Mesenchymal stem cell (in vitro differentiated cells and primary cell): ENCODE data around the gene BCKDHA.
A peak's percentile ranks its signal among the peaks of the same experiment; 100 is the strongest.

Experiments used
- DNase-seq: peaks from one replicate; pipeline ENCODE4 v3.0.0-alpha.2; 2013
- H2AFZ ChIP-seq: one replicate; pipeline ENCODE4 v1.6.1; 2013; ENCODE audit warnings: low read depth, mild to moderate bottlenecking, control low read depth, inconsistent platforms, low read length, moderate library complexity
- H2AK5ac ChIP-seq: 2 replicates; pipeline ENCODE4 v1.6.1; 2013; ENCODE audit warnings: low read length, moderate library complexity, mild to moderate bottlenecking, inconsistent platforms; ENCODE audit not compliant: severe bottlenecking
- H2BK120ac ChIP-seq: one replicate; pipeline ENCODE4 v1.6.1; 2013; ENCODE audit warnings: low read depth, mild to moderate bottlenecking, inconsistent platforms, low read length, moderate library complexity
- H2BK12ac ChIP-seq, 2 experiments: one replicate each; pipeline ENCODE4 v1.6.1; 2013; ENCODE audit warnings: inconsistent platforms in 2 of 2, low read length in 2 of 2, mild to moderate bottlenecking in 2 of 2, moderate library complexity in 2 of 2, control low read depth in 1 of 2
- H2BK15ac ChIP-seq: one replicate; pipeline ENCODE4 v1.6.1; 2013; ENCODE audit warnings: mild to moderate bottlenecking, low read depth, inconsistent platforms; ENCODE audit not compliant: poor library complexity, severe bottlenecking
- H2BK5ac ChIP-seq: 2 replicates; pipeline ENCODE4 v1.6.1; 2013; ENCODE audit warnings: low read depth, mild to moderate bottlenecking, low read length, control low read depth, inconsistent platforms; ENCODE audit not compliant: poor library complexity, severe bottlenecking
- H3K14ac ChIP-seq, 2 experiments: one replicate each; pipeline ENCODE4 v1.6.1; 2013; ENCODE audit warnings: inconsistent platforms in 2 of 2, low read length in 2 of 2, control low read depth in 1 of 2, mild to moderate bottlenecking in 1 of 2, moderate library complexity in 1 of 2
- H3K18ac ChIP-seq, 2 experiments: one replicate each; pipeline ENCODE4 v1.6.1; 2013; ENCODE audit warnings: inconsistent platforms in 2 of 2, low read length in 2 of 2, control low read depth in 1 of 2, low read depth in 1 of 2, mild to moderate bottlenecking in 1 of 2
- H3K23ac ChIP-seq, 2 experiments: one replicate each; pipeline ENCODE4 v1.6.1; 2013; ENCODE audit warnings: inconsistent platforms in 2 of 2, low read length in 2 of 2, mild to moderate bottlenecking in 2 of 2, moderate library complexity in 2 of 2, control low read depth in 1 of 2
- H3K27ac ChIP-seq: 2 replicates; pipeline ENCODE4 v1.5.1; 2013; ENCODE audit warnings: mild to moderate bottlenecking, moderate library complexity, low read length, control low read depth, inconsistent platforms; ENCODE audit not compliant: poor library complexity, severe bottlenecking
- H3K27me3 ChIP-seq, 2 experiments: 2 replicates each; pipeline versions ENCODE4 v1.6.1 to v1.7.0; 2013; ENCODE audit warnings: low read length in 2 of 2, mild to moderate bottlenecking in 2 of 2, moderate library complexity in 2 of 2, control low read depth in 1 of 2, inconsistent platforms in 1 of 2; ENCODE audit not compliant: control insufficient read depth in 1 of 2, insufficient read depth in 1 of 2
- H3K36me3 ChIP-seq, 2 experiments: 2 replicates each; pipeline versions ENCODE4 v1.6.1 to v1.7.0; 2013; ENCODE audit warnings: low read length in 2 of 2, control low read depth in 1 of 2, inconsistent platforms in 1 of 2, low read depth in 1 of 2, mild to moderate bottlenecking in 1 of 2; ENCODE audit not compliant: insufficient read depth in 2 of 2, control insufficient read depth in 1 of 2
- H3K4ac ChIP-seq, 2 experiments: one replicate each; pipeline ENCODE4 v1.6.1; 2013; ENCODE audit warnings: inconsistent platforms in 2 of 2, low read length in 2 of 2, mild to moderate bottlenecking in 2 of 2, moderate library complexity in 2 of 2, control low read depth in 1 of 2, low read depth in 1 of 2
- H3K4me1 ChIP-seq: 2 replicates; pipeline ENCODE4 v1.6.1; 2013; ENCODE audit warnings: low read depth, low read length, control low read depth; ENCODE audit not compliant: control insufficient read depth, insufficient read depth
- H3K4me2 ChIP-seq: 2 replicates; pipeline ENCODE4 v1.6.1; 2013; ENCODE audit warnings: low read length, mild to moderate bottlenecking, inconsistent platforms; ENCODE audit not compliant: poor library complexity, severe bottlenecking
- H3K4me3 ChIP-seq, 2 experiments: 2 replicates each; pipeline versions ENCODE4 v1.5.1 to v1.7.0; 2013; ENCODE audit warnings: low read length in 2 of 2, mild to moderate bottlenecking in 2 of 2, control low read depth in 1 of 2, low read depth in 1 of 2; ENCODE audit not compliant: insufficient read depth in 1 of 2
- H3K79me1 ChIP-seq: replicated peaks from 2 replicates; pipeline ENCODE4 v1.6.1; 2013; ENCODE audit warnings: mild to moderate bottlenecking, control low read depth, low read length, inconsistent platforms; ENCODE audit not compliant: poor library complexity, severe bottlenecking
- H3K9ac ChIP-seq: 2 replicates; pipeline ENCODE4 v1.7.0; 2013; ENCODE audit warnings: mild to moderate bottlenecking, low read length, moderate library complexity
- H3K9me3 ChIP-seq: 2 replicates; pipeline ENCODE4 v1.7.0; 2013; ENCODE audit warnings: mild to moderate bottlenecking, low read length; ENCODE audit not compliant: control insufficient read depth
- H4K8ac ChIP-seq: one replicate; pipeline ENCODE4 v1.6.1; 2013; ENCODE audit warnings: inconsistent platforms, mild to moderate bottlenecking, low read length, moderate library complexity
- H4K91ac ChIP-seq: one replicate; pipeline ENCODE4 v1.6.1; 2013; ENCODE audit warnings: mild to moderate bottlenecking, low read length, inconsistent platforms
- WGBS: methylation state at CpG from one replicate; pipeline ENCODE4 v1.1.7; 2013; ENCODE audit warnings: mixed read lengths; 5-methylcytosine and 5-hydroxymethylcytosine counted together

The BCKDHA gene

DNA sequence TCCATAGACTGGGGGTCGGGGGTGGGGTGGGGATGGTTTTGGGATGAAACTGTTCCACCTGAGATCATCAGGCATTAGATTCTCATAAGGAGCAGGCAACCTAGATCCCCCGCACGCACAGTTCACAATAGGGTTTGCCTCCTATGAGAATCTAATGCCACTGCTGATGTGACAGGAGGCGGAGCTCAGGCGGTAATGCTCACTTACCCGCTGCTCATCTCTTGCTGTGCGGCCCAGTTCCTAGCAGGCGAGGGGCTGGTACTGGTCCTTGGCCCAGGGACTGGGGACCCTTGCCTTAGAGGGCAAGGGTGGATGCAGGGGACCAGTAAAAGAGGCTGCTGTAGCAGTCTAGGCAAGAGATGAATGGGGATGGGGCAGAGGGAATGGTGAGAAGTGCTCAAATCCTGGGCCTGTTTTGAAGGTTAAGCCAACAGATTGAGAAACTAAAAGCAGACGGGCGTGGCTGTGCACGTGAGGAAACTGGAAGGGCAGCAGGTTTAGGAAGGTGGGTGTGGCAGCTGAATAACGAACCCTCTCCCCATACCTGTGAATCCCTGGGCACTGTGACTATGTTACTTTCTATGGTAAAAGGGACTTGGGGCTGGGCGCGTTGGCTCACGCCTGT is 43.8 kb downstream of the BCKDHA start:
- DNase-seq = no peak
- Histone ChIP-seq H3K4me1 (peaks cover 6% of the 10 kb centered on the region), H3K4me3 (no peak overlapping the region), H3K18ac (no peak overlapping the region), H3K4ac (no peak overlapping the region), H3K9me3 (no peaks in the 10 kb centered on the region), H3K27me3 (peaks cover 21 to 38% of the 10 kb centered on the region in 2 experiments), H4K8ac (no peak overlapping the region), H3K36me3 (peaks cover 10 to 13% of the 10 kb centered on the region in 2 experiments), H3K9ac (no peak overlapping the region), H3K14ac (no peak overlapping the region), H3K27ac (no peak overlapping the region), H2BK5ac (no peak overlapping the region), H2AK5ac (no peak overlapping the region), H2BK120ac (no peak overlapping the region), H3K79me1 (peaks cover 19% of the 10 kb centered on the region), H2AFZ (no peak overlapping the region), H3K4me2 (no peak overlapping the region), H2BK12ac (no peak overlapping the region), H3K23ac (no peak overlapping the region), H2BK15ac (peak overlapping the region; percentile 23), H4K91ac (no peak overlapping the region)
- WGBS = 88% methylated on average over 15 of the region's 15 CpGs

DNA sequence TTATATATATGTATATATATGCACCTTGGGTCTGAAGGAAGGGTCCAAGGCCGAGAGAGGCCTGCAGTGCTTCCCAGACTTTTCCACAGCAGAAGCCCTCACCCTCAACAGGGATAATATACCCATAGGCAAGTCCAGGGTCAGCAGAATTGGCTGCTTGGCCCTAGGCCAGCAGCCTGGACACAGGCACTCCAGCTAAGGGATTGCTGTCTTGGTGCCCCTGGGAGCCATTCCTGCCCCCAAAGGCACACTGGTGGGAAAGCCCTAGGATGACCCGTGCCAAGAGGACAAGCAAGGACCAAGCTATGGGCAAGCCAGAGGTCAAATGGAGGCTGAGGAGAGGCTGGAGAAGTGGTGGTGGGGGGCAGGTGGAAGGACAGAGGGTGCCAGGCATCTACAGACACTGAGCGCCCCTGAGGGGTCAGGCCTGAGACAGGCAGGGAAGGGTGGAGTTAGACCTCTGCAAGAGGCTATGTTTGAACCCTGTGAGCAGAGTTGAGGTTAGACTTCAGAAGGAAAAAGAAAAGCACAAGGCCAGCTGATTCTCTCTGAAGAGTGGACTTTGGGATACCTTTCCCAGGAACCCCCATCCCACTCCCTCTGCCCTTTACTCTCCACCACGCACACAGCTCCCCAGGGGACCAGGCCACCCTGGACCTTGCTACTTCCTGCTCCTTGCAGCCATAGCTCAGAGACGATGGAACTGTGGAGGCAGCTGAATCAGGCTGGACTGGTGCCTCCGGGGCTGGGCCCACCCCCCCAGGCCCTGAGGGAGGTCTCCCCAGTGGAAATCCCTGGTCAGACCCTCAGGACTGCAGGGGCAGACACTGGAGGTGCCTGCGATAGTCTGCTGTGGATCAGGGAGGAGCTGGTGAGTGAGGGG is 45.1 kb downstream of the BCKDHA start, which contains the start of gene ERICH4:
Gene ERICH4, plus strand, starts transcription at position 684 of the 883 bp plus-strand sequence. Its CDS starts 14 bp downstream, at position 698.
- no peak within 1 kb of the TSS for H2AFZ ChIP-seq
- WGBS = 73% methylated on average over 7 of the region's 7 CpGs
- no peak within 1 kb of the TSS for H2BK120ac ChIP-seq
- H3K4ac ChIP-seq = no peak within 1 kb of the TSS
- no peak within 1 kb of the TSS for H3K4me2 ChIP-seq
- no peak within 1 kb of the TSS for H3K4me3 ChIP-seq
- peaks cover 5 to 6% of the 10 kb centered on the region in 2 experiments for H3K36me3 ChIP-seq
- peak within 1 kb of the TSS in 1 of 2 experiments; percentile 31 for H3K23ac ChIP-seq
- peaks cover 11% of the 10 kb centered on the region for H3K79me1 ChIP-seq
- peak within 1 kb of the TSS; percentile 23 for H2BK15ac ChIP-seq
- H3K4me1 ChIP-seq = peaks cover 6% of the 10 kb centered on the region
- H4K8ac ChIP-seq = peak within 1 kb of the TSS; percentile 54
- H3K14ac ChIP-seq = no peak within 1 kb of the TSS
- no peak within 1 kb of the TSS for H2AK5ac ChIP-seq
- H3K9me3 ChIP-seq = no peaks in the 10 kb centered on the region
- no peak within 1 kb of the TSS for H3K9ac ChIP-seq
- H3K27me3 ChIP-seq = peaks cover 21 to 46% of the 10 kb centered on the region in 2 experiments
- H3K18ac ChIP-seq = no peak within 1 kb of the TSS
- H4K91ac ChIP-seq = no peak within 1 kb of the TSS
- no peak within 1 kb of the TSS for H3K27ac ChIP-seq
- no peak within 1 kb of the TSS for H2BK12ac ChIP-seq
- DNase-seq = no peak
- H2BK5ac ChIP-seq = no peak within 1 kb of the TSS

DNA sequence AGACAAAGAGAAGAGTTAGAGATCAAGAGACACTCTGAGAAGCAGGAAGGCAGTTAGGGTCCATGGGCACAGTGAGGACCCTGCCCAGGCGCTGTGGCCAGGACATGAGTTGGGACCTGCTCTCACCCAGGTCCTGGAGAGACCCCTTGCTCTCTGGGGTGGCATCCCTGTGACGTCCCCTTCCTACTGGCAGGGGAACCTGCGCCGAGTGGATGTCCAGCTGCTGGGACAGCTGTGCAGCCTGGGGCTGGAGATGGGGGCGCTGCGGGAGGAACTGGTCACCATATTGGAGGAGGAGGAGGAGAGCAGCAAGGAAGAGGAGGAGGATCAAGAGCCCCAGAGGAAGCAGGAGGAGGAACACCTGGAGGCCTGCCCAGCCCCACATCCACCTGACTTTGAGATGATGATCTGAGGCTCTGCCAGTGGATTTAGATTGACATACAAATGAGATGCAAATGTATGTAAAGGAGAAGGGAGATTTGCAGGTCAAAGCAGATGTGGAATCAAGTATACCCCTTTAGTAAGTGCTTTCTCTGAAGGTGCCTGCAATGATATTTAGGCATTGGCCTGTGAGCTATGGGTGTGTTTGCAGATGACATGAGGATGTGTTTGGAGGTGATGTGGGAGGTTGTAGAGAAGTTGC is 46.3 kb downstream of the BCKDHA start:
- H4K8ac ChIP-seq = no peak overlapping the region
- H3K4me1 ChIP-seq = peaks cover 5% of the 10 kb centered on the region
- peaks cover 21 to 57% of the 10 kb centered on the region in 2 experiments for H3K27me3 ChIP-seq
- no peak for DNase-seq
- H3K36me3 ChIP-seq = no peaks in the 10 kb centered on the region
- H3K4me2 ChIP-seq = no peak overlapping the region
- no peak overlapping the region for H2BK12ac ChIP-seq
- no peaks in the 10 kb centered on the region for H3K9me3 ChIP-seq
- H4K91ac ChIP-seq = no peak overlapping the region
- H2AK5ac ChIP-seq = no peak overlapping the region
- H3K27ac ChIP-seq = no peak overlapping the region
- 85% methylated on average over 6 of the region's 6 CpGs for WGBS
- H3K9ac ChIP-seq = no peak overlapping the region
- no peak overlapping the region for H2BK15ac ChIP-seq
- H3K4me3 ChIP-seq = no peak overlapping the region
- peaks cover under 1% of the 10 kb centered on the region for H3K79me1 ChIP-seq
- no peak overlapping the region for H3K14ac ChIP-seq
- H2AFZ ChIP-seq = no peak overlapping the region
- no peak overlapping the region for H3K4ac ChIP-seq
- no peak overlapping the region for H3K18ac ChIP-seq
- H3K23ac ChIP-seq = peak overlapping the region in 1 of 2 experiments; percentile 31
- H2BK5ac ChIP-seq = no peak overlapping the region
- no peak overlapping the region for H2BK120ac ChIP-seq

DNA sequence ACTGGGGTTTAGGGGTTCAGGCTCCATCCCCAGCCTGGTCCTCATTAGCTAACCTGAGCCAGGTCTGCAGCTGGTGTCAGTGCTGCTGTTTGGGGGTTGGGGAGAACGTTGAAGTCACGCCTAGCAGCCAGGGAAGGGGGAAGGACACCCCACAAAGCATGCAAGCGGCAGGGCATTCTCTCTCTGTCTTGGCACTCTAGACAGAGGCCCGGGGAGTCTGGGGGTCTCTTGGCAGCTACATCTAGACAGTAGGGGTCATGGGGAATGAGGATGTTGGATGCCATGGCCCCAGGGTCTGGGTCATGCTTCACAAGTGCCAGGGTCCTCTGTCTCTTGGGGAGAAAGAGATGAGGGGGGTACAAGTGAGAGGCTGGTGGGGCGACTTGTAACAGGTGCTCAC is 48.0 kb downstream of the BCKDHA start:
- no peak overlapping the region for H3K4me2 ChIP-seq

More for the DNA sequence above, 48.0 kb downstream of the BCKDHA start:
- Histone ChIP-seq H4K91ac (no peak overlapping the region), H3K9me3 (no peaks in the 10 kb centered on the region), H3K27me3 (peaks cover 21 to 60% of the 10 kb centered on the region in 2 experiments), H2AK5ac (no peak overlapping the region), H2BK5ac (no peak overlapping the region), H3K79me1 (no peaks in the 10 kb centered on the region), H2AFZ (no peak overlapping the region), H4K8ac (no peak overlapping the region), H2BK120ac (no peak overlapping the region), H2BK15ac (no peak overlapping the region), H3K9ac (no peak overlapping the region), H3K4me3 (no peak overlapping the region), H3K23ac (no peak overlapping the region), H3K36me3 (no peaks in the 10 kb centered on the region), H3K14ac (no peak overlapping the region), H3K4me1 (peaks cover 1% of the 10 kb centered on the region), H3K4ac (no peak overlapping the region), H2BK12ac (no peak overlapping the region), H3K18ac (no peak overlapping the region), H3K27ac (no peak overlapping the region)
- 52% methylated on average over 5 of the region's 5 CpGs for WGBS
- DNase-seq = no peak
